ENCODE data around the gene C1RL. TPM values are rescaled to one million over a fixed set of nuclear protein-coding genes. Genes with fewer than 3 reads are reported as not detected.

The C1RL gene
- total RNA-seq, 1 experiment from 2014 or later, result 72.9 TPM

DNA sequence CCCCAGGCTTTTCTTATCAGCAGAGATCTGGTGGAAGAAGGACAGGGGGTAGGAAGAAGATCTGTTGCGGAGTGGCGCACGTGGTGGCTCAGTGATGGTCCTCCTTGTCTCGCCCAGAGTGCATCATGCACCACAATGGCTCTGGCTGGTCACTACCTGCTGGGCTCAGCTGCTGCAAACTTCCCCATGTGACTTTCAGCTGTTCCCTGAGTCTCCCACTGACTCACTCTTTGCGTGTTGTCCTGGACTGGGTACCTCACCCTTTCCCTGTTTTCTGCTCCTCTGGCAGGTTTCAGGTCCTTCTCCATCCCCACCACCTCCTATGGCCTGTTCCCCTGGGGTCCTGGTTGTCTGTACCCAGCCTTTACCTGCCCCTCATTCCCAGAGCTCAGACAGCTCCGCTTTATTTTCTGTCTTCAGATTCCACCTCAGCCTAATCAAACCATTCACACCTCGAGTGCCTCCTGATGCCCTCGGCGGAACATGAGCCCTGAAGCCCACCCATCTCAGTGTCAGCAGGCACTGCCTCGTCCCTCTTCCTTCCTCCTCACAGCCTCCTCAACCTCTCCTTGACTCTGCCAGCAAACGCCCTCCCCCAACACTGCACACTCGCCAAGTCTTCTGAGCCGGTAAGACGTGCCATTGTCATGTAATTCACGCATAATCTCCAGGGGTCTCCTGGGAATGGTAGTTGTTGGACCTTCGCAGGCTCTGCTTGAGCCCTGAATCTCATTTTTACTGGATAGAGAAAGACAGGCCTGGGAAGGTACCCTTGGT lies 18.6 kb downstream of the C1RL start:
- ChIA-PET CTCF (interaction anchor here (0.6 to 1.3 kb wide), 4 partner anchors 11 to 221 kb away, joined by 3 to 11 read pairs (median 4); partner anchors contain the start of genes C1S and LPCAT3), POLR2A (ENCODE audit: unreplicated experiment) (interaction anchor here (1.2 kb wide), 1 partner anchor 18 kb away, joined by 5 read pairs; no protein-coding TSS in a partner anchor)
- Histone ChIP-seq H3K27ac (no peak overlapping the region), H2AFZ (no peak overlapping the region), H4K20me1 (ENCODE audit: insufficient read depth) (no peaks in the 10 kb centered on the region), H3K36me3 (ENCODE audit: low read depth) (no peaks in the 10 kb centered on the region), H3K9me3 (ENCODE audit: insufficient read depth, low read depth) (no peaks in the 10 kb centered on the region; the same call in 1 of the 2 replicates), H3K4me2 (no peak overlapping the region), H3F3A (ENCODE audit: insufficient read depth, low read depth) (no peaks in the 10 kb centered on the region; the same call in 1 of the 2 replicates), H3K4me3 (no peak overlapping the region), H3K9me2 (ENCODE audit: insufficient read depth) (no peaks in the 10 kb centered on the region), H3K27me3 (ENCODE audit: insufficient read depth, low read depth) (no peaks in the 10 kb centered on the region), H3K79me2 (ENCODE audit: low read depth) (no peaks in the 10 kb centered on the region), H3K4me1 (replicated peaks; ENCODE audit: insufficient read depth) (no peaks in the 10 kb centered on the region)
- BruUV-seq (replicated peaks), result no TSS peak
- no peak for DNase-seq
- intact Hi-C loops (cut with micrococcal nuclease; ENCODE audit: unreplicated experiment), result loop anchor here (5.0 kb wide), 1 partner anchor 218 kb away; the partner anchor contains the start of gene SPSB2
- TF ChIP-seq, protein P1, sequence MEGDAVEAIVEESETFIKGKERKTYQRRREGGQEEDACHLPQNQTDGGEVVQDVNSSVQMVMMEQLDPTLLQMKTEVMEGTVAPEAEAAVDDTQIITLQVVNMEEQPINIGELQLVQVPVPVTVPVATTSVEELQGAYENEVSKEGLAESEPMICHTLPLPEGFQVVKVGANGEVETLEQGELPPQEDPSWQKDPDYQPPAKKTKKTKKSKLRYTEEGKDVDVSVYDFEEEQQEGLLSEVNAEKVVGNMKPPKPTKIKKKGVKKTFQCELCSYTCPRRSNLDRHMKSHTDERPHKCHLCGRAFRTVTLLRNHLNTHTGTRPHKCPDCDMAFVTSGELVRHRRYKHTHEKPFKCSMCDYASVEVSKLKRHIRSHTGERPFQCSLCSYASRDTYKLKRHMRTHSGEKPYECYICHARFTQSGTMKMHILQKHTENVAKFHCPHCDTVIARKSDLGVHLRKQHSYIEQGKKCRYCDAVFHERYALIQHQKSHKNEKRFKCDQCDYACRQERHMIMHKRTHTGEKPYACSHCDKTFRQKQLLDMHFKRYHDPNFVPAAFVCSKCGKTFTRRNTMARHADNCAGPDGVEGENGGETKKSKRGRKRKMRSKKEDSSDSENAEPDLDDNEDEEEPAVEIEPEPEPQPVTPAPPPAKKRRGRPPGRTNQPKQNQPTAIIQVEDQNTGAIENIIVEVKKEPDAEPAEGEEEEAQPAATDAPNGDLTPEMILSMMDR (conservative IDR thresholded peaks at IDR 0.05), result no peak
- no peak for TF ChIP-seq EZH2 (IDR thresholded peaks at IDR 0.05; ENCODE audit: low read depth)

- Histone ChIP-seq H2AFZ (no peak overlapping the region), H3K27ac (no peak overlapping the region), H3K4me3 (no peak overlapping the region), H4K20me1 (ENCODE audit: insufficient read depth) (no peaks in the 10 kb centered on the region), H3K36me3 (ENCODE audit: low read depth) (no peaks in the 10 kb centered on the region), H3K27me3 (ENCODE audit: insufficient read depth, low read depth) (no peaks in the 10 kb centered on the region), H3K9me2 (ENCODE audit: insufficient read depth) (no peaks in the 10 kb centered on the region), H3K9me3 (ENCODE audit: insufficient read depth, low read depth) (no peaks in the 10 kb centered on the region; the same call in 1 of the 2 replicates), H3F3A (ENCODE audit: insufficient read depth, low read depth) (no peaks in the 10 kb centered on the region; the same call in 1 of the 2 replicates), H3K4me2 (no peak overlapping the region), H3K4me1 (replicated peaks; ENCODE audit: insufficient read depth) (no peaks in the 10 kb centered on the region), H3K79me2 (ENCODE audit: low read depth) (no peaks in the 10 kb centered on the region)
- ChIA-PET CTCF (interaction anchor here (0.7 to 1.1 kb wide), 3 partner anchors 10 to 220 kb away, joined by 3 to 4 read pairs (median 4); no protein-coding TSS in a partner anchor), POLR2A (ENCODE audit: unreplicated experiment) (interaction anchor here (0.6 kb wide), 1 partner anchor 238 kb away, joined by 3 read pairs; the partner anchor contains the start of gene USP5)
- intact Hi-C loops (cut with micrococcal nuclease; ENCODE audit: unreplicated experiment), result no loop called here
- TF ChIP-seq EZH2 (IDR thresholded peaks at IDR 0.05; ENCODE audit: low read depth), result no peak
- no peak for DNase-seq
- BruUV-seq (replicated peaks), result no TSS peak
These were observed 19.7 kb downstream of the C1RL start for GRCh38 chr12:7089196-7089871.

- DNase-seq, result no peak
- H3K36me3 ChIP-seq (ENCODE audit: low read depth), result no peaks in the 10 kb centered on the region
- POLR2A ChIA-PET (ENCODE audit: unreplicated experiment), result no interaction called here
- TF ChIP-seq, protein P1 (conservative IDR thresholded peaks at IDR 0.05), result no peak
- TF ChIP-seq EZH2 (IDR thresholded peaks at IDR 0.05; ENCODE audit: low read depth), result no peak
- no peaks in the 10 kb centered on the region for H3K27me3 ChIP-seq (ENCODE audit: insufficient read depth, low read depth)
- H4K20me1 ChIP-seq (ENCODE audit: insufficient read depth), result no peaks in the 10 kb centered on the region
- peaks cover 21% of the 10 kb centered on the region for H3F3A ChIP-seq (ENCODE audit: insufficient read depth, low read depth)
- H3K4me2 ChIP-seq, result no peak overlapping the region
- no peak overlapping the region for H3K4me3 ChIP-seq
- H2AFZ ChIP-seq, result no peak overlapping the region
- no peak overlapping the region for H3K27ac ChIP-seq
- CTCF ChIA-PET, result no interaction called here
- H3K9me3 ChIP-seq (ENCODE audit: insufficient read depth, low read depth), result no peaks in the 10 kb centered on the region; the same call in 1 of the 2 replicates
- BruUV-seq (replicated peaks), result no TSS peak
- intact Hi-C loops (cut with micrococcal nuclease; ENCODE audit: unreplicated experiment), result no loop called here
- no peaks in the 10 kb centered on the region for H3K79me2 ChIP-seq (ENCODE audit: low read depth)
- peaks cover 19% of the 10 kb centered on the region for H3K4me1 ChIP-seq (replicated peaks; ENCODE audit: insufficient read depth)
- H3K9me2 ChIP-seq (ENCODE audit: insufficient read depth), result no peaks in the 10 kb centered on the region
These were observed 25.9 kb downstream of the C1RL start for GRCh38 chr12:7083125-7083524.

Data from PC-9 (cell line).